ENCODE results near the gene DKK3. TPM values are rescaled to one million over a fixed set of nuclear protein-coding genes. Genes with fewer than 3 reads are reported as not detected.

Gene DKK3
- total RNA-seq, 1 experiment from 2014 or later: 14.6 TPM

DNA sequence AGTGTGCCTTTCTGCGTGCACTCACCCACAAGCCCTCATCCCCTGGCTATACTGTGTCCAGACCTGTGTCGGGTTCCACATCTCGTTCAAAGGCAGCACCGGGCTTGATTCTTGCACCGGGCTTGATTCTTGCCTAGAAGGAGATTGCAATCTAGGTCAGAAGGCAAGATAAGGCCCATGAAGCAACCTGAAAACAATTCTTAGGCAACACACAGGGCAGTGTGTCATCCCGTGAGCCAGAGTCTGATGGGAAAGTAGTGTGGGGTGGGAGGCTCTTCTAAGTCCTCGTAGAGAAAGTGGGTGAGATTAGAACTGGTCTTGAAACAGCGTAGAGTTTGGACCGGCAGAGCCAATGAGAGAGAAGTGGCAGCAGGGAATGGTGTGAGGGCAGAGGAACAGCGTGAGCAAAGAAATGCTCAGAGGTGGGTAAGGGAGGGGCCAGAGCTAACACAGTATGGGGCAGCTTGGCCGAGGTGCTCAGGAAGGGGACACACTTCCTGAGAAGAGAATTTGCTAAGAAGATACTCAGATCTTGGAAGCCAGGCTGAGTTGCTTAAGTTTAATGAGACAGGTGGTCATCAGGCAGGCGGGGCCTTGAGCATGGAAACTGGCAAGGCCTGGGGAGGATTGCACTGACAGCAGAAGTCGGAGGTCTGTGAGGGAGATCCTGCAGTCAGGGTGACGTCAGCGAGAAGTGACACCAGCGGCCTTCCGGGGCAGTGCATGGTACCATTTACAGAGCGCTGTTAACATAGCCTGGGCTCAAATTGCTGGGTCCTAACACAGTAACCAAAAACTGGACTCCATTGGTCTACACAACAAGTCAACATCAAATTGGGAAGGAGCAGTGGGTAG lies 40.7 kb upstream of the DKK3 start:
- Mint-ChIP-seq H3K27me3 (ENCODE audit: unreplicated experiment) (no peaks in the 10 kb centered on the region), H3K36me3 (ENCODE audit: insufficient read depth, unreplicated experiment) (peaks cover 10% of the 10 kb centered on the region), H3K4me1 (ENCODE audit: low read depth, unreplicated experiment) (peaks cover 46% of the 10 kb centered on the region), H3K9me3 (ENCODE audit: low read depth, unreplicated experiment) (no peaks in the 10 kb centered on the region), H3K4me3 (ENCODE audit: low read depth, unreplicated experiment) (no peak overlapping the region), H3K27ac (ENCODE audit: unreplicated experiment) (peak overlapping the region; percentile 47)
- TF ChIP-seq, protein P1, sequence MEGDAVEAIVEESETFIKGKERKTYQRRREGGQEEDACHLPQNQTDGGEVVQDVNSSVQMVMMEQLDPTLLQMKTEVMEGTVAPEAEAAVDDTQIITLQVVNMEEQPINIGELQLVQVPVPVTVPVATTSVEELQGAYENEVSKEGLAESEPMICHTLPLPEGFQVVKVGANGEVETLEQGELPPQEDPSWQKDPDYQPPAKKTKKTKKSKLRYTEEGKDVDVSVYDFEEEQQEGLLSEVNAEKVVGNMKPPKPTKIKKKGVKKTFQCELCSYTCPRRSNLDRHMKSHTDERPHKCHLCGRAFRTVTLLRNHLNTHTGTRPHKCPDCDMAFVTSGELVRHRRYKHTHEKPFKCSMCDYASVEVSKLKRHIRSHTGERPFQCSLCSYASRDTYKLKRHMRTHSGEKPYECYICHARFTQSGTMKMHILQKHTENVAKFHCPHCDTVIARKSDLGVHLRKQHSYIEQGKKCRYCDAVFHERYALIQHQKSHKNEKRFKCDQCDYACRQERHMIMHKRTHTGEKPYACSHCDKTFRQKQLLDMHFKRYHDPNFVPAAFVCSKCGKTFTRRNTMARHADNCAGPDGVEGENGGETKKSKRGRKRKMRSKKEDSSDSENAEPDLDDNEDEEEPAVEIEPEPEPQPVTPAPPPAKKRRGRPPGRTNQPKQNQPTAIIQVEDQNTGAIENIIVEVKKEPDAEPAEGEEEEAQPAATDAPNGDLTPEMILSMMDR (IDR thresholded peaks at IDR 0.05; ENCODE audit: unreplicated experiment): no peak
- no TSS peak for BruUV-seq (replicated peaks)
- CTCF ChIA-PET: no interaction called here
- intact Hi-C loops (cut with micrococcal nuclease; ENCODE audit: unreplicated experiment): loop anchor here (5.0 kb wide), 2 partner anchors 38 to 53 kb away; no protein-coding TSS in a partner anchor
- DNase-seq: no peak

DNA sequence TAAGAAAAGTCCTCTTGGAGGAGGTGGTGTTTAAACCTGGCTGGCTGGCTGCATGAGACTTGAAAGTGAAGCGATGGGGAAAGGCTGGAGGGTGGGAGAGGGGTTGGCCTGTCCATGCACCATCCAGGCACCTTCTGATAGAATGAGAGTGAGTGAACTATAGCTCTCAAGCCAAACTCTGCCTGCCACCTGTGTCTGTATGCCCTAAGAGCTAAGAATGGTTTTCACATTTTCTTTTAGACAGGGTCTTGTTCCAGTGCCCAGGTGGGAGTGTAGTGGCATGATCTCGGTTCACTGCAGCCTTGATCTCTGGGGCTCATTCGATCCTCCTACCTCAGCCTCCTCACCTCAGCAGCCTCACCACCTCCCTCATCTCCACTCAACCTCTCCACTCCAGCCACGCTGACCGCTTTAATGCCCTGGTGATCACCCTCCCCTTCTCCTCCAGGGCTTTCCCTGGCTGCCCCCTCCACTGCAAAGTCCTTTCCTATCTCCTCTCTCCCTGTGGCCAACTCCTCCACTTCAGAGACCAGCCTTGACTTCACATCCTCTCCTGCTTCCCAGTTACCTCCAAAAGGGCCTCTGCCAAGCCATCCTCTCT lies 38.3 kb upstream of the DKK3 start:
- DNase-seq: no peak
- no TSS peak for BruUV-seq (replicated peaks)
- intact Hi-C loops (cut with micrococcal nuclease; ENCODE audit: unreplicated experiment): loop anchor here (1.0 to 5.0 kb wide), 4 partner anchors 41 to 235 kb away; no protein-coding TSS in a partner anchor
- no peaks in the 10 kb centered on the region for H3K27me3 Mint-ChIP-seq (ENCODE audit: unreplicated experiment)
- peaks cover 5% of the 10 kb centered on the region for H3K9me3 Mint-ChIP-seq (ENCODE audit: low read depth, unreplicated experiment)
- H3K4me1 Mint-ChIP-seq (ENCODE audit: low read depth, unreplicated experiment): peaks cover 45% of the 10 kb centered on the region
- CTCF ChIA-PET: interaction anchor here (1.4 to 2.5 kb wide), 2 partner anchors 39 to 235 kb away, joined by 7 to 14 read pairs; no protein-coding TSS in a partner anchor
- TF ChIP-seq, protein P1 (IDR thresholded peaks at IDR 0.05; ENCODE audit: unreplicated experiment): no peak
- peaks cover 17% of the 10 kb centered on the region for H3K36me3 Mint-ChIP-seq (ENCODE audit: insufficient read depth, unreplicated experiment)
- peak overlapping the region; percentile 64 for H3K27ac Mint-ChIP-seq (ENCODE audit: unreplicated experiment)
- no peak overlapping the region for H3K4me3 Mint-ChIP-seq (ENCODE audit: low read depth, unreplicated experiment)

DNA sequence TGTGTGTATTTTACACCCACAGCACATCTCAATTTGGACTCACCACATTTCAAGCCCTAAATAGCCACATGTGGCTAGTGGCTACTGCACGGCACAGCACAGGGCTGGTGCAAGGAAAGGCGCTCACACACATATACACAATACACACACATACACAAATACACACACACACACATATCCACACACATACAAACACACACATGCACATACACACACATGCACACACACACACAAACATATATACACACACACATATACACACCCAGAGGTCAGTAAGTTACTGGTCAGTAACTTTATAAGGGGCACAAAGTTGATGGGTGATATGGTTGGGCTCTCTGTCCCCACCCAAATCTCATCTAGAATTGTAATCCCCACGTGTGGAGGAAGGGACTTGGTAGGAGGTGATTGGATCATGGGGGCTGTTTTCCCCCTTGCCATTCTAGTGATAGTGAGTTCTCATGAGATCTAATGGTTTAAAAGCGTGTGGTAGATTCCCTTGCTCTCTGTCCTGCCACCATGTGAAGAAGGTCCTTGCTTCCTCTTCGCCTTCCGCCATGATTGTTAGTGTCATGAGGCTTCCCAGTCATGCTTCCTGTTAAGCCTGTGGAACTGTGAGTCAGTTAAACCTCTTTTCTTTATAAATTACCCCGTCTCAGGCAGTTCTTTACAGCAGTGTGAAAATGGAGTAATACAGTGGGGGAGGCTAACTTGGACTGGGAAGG lies 37.6 kb upstream of the DKK3 start:
- no TSS peak for BruUV-seq (replicated peaks)
- H3K4me3 Mint-ChIP-seq (ENCODE audit: low read depth, unreplicated experiment): no peak overlapping the region
- CTCF ChIA-PET: interaction anchor here (0.7 to 2.5 kb wide), 2 partner anchors 236 to 1203 kb away, joined by 8 to 14 read pairs; no protein-coding TSS in a partner anchor
- no peak overlapping the region for H3K27ac Mint-ChIP-seq (ENCODE audit: unreplicated experiment)
- TF ChIP-seq, protein P1 (IDR thresholded peaks at IDR 0.05; ENCODE audit: unreplicated experiment): no peak
- peaks cover 17% of the 10 kb centered on the region for H3K36me3 Mint-ChIP-seq (ENCODE audit: insufficient read depth, unreplicated experiment)
- H3K27me3 Mint-ChIP-seq (ENCODE audit: unreplicated experiment): no peaks in the 10 kb centered on the region
- peaks cover 10% of the 10 kb centered on the region for H3K9me3 Mint-ChIP-seq (ENCODE audit: low read depth, unreplicated experiment)
- intact Hi-C loops (cut with micrococcal nuclease; ENCODE audit: unreplicated experiment): loop anchor here (2.0 to 5.0 kb wide), 3 partner anchors 41 to 247 kb away; no protein-coding TSS in a partner anchor
- peaks cover 49% of the 10 kb centered on the region for H3K4me1 Mint-ChIP-seq (ENCODE audit: low read depth, unreplicated experiment)
- DNase-seq: no peak

DNA sequence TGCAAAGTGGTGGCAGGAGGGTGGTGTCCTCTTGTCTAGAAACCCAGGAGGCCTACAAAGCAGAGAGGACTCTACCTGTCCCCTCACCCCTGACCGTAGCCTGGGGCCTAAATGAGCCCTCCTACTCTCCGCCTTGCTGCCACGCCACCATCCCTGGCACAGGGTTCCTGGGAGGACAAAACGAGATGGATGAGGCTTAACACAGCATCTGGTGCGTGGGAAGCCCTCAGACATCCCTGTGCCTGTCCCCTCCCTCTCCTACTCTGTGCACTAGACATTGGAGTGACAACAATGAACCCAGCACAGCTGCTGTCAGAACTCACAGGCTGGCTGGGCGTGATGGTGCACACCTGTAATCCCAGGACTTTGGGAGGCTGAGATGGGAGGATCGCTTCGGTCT lies 36.4 kb upstream of the DKK3 start:
- Mint-ChIP-seq H3K4me3 (ENCODE audit: low read depth, unreplicated experiment) (peak overlapping the region; percentile 60), H3K4me1 (ENCODE audit: low read depth, unreplicated experiment) (peaks cover 49% of the 10 kb centered on the region)

More for the DNA sequence above, 36.4 kb upstream of the DKK3 start:
- TF ChIP-seq, protein P1 (IDR thresholded peaks at IDR 0.05; ENCODE audit: unreplicated experiment): no peak
- CTCF ChIA-PET: interaction anchor here (0.6 to 1.2 kb wide), 14 partner anchors 43 to 733 kb away, joined by 3 to 12 read pairs (median 3); no protein-coding TSS in a partner anchor
- peaks cover 17% of the 10 kb centered on the region for H3K36me3 Mint-ChIP-seq (ENCODE audit: insufficient read depth, unreplicated experiment)
- DNase-seq: no peak
- H3K27ac Mint-ChIP-seq (ENCODE audit: unreplicated experiment): peak overlapping the region; percentile 97
- intact Hi-C loops (cut with micrococcal nuclease; ENCODE audit: unreplicated experiment): loop anchor here (1.0 to 5.0 kb wide), 5 partner anchors 43 to 246 kb away; no protein-coding TSS in a partner anchor
- H3K27me3 Mint-ChIP-seq (ENCODE audit: unreplicated experiment): no peaks in the 10 kb centered on the region
- peaks cover 10% of the 10 kb centered on the region for H3K9me3 Mint-ChIP-seq (ENCODE audit: low read depth, unreplicated experiment)
- BruUV-seq (replicated peaks): no TSS peak

All from Calu3 (cell line).